Measurements from ENCODE around the gene ZNF747. TPM values are rescaled to one million over a fixed set of nuclear protein-coding genes. Genes with fewer than 3 reads are reported as not detected.

The ZNF747 gene
- total RNA-seq, 1 experiment from 2014 or later = 8.9 TPM

- TF ChIP-seq CTCF (conservative IDR thresholded peaks at IDR 0.05; ENCODE audit: low read depth, low read length) = no peak
- TF ChIP-seq EZH2 (IDR thresholded peaks at IDR 0.05; ENCODE audit: low read length, unreplicated experiment) = no peak
- TF ChIP-seq EZH2phosphoT487 (IDR thresholded peaks at IDR 0.05; ENCODE audit: borderline replicate concordance, low read length) = no peak
- Histone ChIP-seq H3K4me3 (ENCODE audit: low read length) (no peak overlapping the region), H3K27ac (ENCODE audit: low read length) (no peak overlapping the region), H3K4me1 (ENCODE audit: insufficient read depth, low read length) (peaks cover 6% of the 10 kb centered on the region), H4K20me1 (ENCODE audit: low read length) (no peaks in the 10 kb centered on the region), H3F3A (ENCODE audit: low read length, unreplicated experiment) (no peaks in the 10 kb centered on the region), H3K27me3 (ENCODE audit: low read length) (no peaks in the 10 kb centered on the region), H3K9me3 (ENCODE audit: low read length) (no peaks in the 10 kb centered on the region), H2AFZ (ENCODE audit: low read length) (no peak overlapping the region), H3K9ac (ENCODE audit: low read length) (no peak overlapping the region), H3K36me3 (ENCODE audit: low read depth, low read length) (no peaks in the 10 kb centered on the region), H3K9me2 (replicated peaks; ENCODE audit: low read length) (no peaks in the 10 kb centered on the region), H3K79me2 (ENCODE audit: low read length) (no peaks in the 10 kb centered on the region), H3K4me2 (ENCODE audit: low read length) (no peak overlapping the region)
- BruUV-seq (replicated peaks) = no TSS peak
- DNase-seq (no peak), ATAC-seq (no peak)
- CTCF ChIA-PET = interaction anchor here (0.5 kb wide), 1 partner anchor 40 kb away, joined by 4 read pairs; no protein-coding TSS in a partner anchor
- POLR2A ChIA-PET (ENCODE audit: unreplicated experiment) = no interaction called here
- intact Hi-C loops (cut with micrococcal nuclease) = no loop called here
Observed at GRCh38 chr16:30488764-30489605, 45.7 kb downstream of the ZNF747 start.

GRCh38 chr16:30485818-30486436 lies 48.7 kb downstream of the ZNF747 start:
- H3K27me3 ChIP-seq (ENCODE audit: low read length) = no peaks in the 10 kb centered on the region

More at GRCh38 chr16:30485818-30486436, 48.7 kb downstream of the ZNF747 start:
- BruUV-seq (replicated peaks) = no TSS peak
- Histone ChIP-seq H3K9ac (ENCODE audit: low read length) (no peak overlapping the region), H3F3A (ENCODE audit: low read length, unreplicated experiment) (no peaks in the 10 kb centered on the region), H3K27ac (ENCODE audit: low read length) (no peak overlapping the region), H3K79me2 (ENCODE audit: low read length) (no peaks in the 10 kb centered on the region), H3K9me2 (replicated peaks; ENCODE audit: low read length) (no peaks in the 10 kb centered on the region), H3K36me3 (ENCODE audit: low read depth, low read length) (no peaks in the 10 kb centered on the region), H3K4me3 (ENCODE audit: low read length) (no peak overlapping the region), H2AFZ (ENCODE audit: low read length) (no peak overlapping the region), H3K4me2 (ENCODE audit: low read length) (no peak overlapping the region), H3K4me1 (ENCODE audit: insufficient read depth, low read length) (no peaks in the 10 kb centered on the region), H4K20me1 (ENCODE audit: low read length) (no peaks in the 10 kb centered on the region), H3K9me3 (ENCODE audit: low read length) (no peaks in the 10 kb centered on the region)
- TF ChIP-seq EZH2 (IDR thresholded peaks at IDR 0.05; ENCODE audit: low read length, unreplicated experiment) = no peak
- TF ChIP-seq EZH2phosphoT487 (IDR thresholded peaks at IDR 0.05; ENCODE audit: borderline replicate concordance, low read length) = no peak
- no peak for TF ChIP-seq CTCF (conservative IDR thresholded peaks at IDR 0.05; ENCODE audit: low read depth, low read length)
- no peak for DNase-seq
- ChIA-PET POLR2A (ENCODE audit: unreplicated experiment) (no interaction called here), CTCF (no interaction called here)
- intact Hi-C loops (cut with micrococcal nuclease) = no loop called here
- no peak for ATAC-seq
